Coronary artery (tissue), 2 donors: ENCODE data around the gene UROC1.

ENCODE experiments used
- DNase-seq: peaks from one replicate; pipeline ENCODE4 v3.0.0-alpha.2; 2017; ENCODE audit warnings: low spot score
- H3K27ac ChIP-seq, 2 donors: fragments of 200-600 bp; sonication (generic); one replicate each; pipeline ENCODE4 v1.5.1; 2016 to 2019
- H3K4me3 ChIP-seq: fragments of 200-600 bp; sonication (generic); 2 replicates; pipeline ENCODE4 v1.5.1; 2016; ENCODE audit warnings: mild to moderate bottlenecking, moderate library complexity
- CTCF ChIP-seq: fragments of 200-600 bp; sonication (generic); IDR thresholded peaks from one replicate; pipeline ENCODE4 v1.5.1; 2019; ENCODE audit warnings: antibody characterized with exemption

The UROC1 gene

DNA sequence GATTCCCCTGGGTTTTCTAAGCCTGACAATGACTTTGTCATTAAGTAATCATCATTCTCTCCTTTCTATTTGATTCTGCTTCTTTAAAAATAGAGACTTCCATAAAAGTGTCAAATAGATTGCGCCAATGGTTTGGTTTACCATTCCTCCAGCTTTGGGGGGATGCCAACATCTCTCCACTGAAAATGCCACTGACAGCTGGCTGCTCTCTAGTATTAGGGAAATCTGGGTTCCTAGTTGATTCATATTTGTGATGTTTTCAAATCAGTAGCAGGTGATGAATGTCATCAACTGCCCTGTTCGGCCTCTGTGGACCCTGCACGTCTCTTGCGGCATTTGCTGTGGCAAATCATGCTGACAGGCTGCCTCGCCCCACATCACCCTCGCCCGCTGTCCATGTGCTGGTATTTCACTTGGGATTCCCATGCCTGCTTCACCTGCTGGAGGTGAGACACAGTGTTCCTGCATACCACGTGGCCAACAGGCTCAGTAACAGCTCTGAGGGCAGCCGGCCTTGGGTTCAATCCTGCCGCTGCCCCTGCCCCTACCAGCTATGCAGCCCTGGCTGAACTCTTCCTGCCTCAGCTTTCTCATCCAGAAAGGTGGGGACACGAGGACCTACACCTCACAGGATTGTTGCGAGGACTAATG is 70.0 kb downstream of the UROC1 start:
- H3K27ac ChIP-seq = no peak overlapping the region
- no peak for DNase-seq
- TF ChIP-seq CTCF = no peak
- no peak overlapping the region for H3K4me3 ChIP-seq

DNA sequence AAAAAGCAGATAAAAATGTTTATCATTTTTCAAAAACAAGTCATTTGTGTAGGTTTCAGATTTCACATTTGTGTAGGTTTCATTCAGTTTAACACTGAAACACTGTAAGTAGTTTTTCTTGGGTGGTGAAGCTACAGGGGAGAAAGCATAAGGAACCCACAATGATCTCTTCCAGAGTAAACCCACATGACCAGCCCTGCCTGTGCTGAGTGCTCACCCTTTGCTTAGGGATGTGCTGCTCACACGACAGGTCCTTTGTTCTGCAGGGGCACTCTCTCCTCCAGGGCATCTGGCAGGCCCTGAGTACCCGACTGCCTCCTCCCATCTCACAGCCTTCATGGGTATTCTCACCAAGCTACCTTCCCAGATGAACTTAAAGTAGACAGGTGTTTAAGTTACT is 70.8 kb downstream of the UROC1 start:
- TF ChIP-seq CTCF = no peak
- H3K4me3 ChIP-seq = no peak overlapping the region
- no peak overlapping the region for H3K27ac ChIP-seq
- DNase-seq = no peak

GRCh38 chr3:126446301-126446700 is 71.3 kb downstream of the UROC1 start:
- Histone ChIP-seq H3K4me3 (no peak overlapping the region), H3K27ac (no peak overlapping the region)
- no peak for TF ChIP-seq CTCF
- no peak for DNase-seq

DNA sequence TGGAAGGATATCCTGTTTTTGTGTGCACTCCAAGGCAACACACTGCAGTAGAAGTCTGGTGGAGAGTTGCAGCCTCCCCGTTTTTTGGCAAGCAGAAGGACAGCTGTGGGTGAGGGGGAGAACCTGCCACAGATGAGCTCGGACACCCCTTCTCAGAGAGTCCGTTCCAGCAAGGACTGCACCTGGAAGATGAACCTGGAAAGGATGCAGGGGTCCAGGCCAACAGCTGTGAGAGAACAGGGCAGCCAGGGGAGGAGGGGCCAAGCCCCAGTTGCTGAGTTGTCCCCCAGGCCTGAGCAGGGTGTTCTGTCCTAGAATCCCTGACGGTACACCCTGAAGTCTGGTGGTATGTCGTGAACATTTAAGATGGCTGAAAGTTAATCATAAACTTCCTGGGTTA is 72.1 kb downstream of the UROC1 start:
- TF ChIP-seq CTCF = no peak
- DNase-seq = no peak
- Histone ChIP-seq H3K27ac (no peak overlapping the region), H3K4me3 (no peak overlapping the region)

GRCh38 chr3:126442856-126443242 is 74.7 kb downstream of the UROC1 start:
- H3K27ac ChIP-seq = no peak overlapping the region
- TF ChIP-seq CTCF = no peak
- H3K4me3 ChIP-seq = no peak overlapping the region
- DNase-seq = no peak

- no peak for DNase-seq
Measured at GRCh38 chr3:126442094-126442855, 75.3 kb downstream of the UROC1 start.

More at GRCh38 chr3:126442094-126442855, 75.3 kb downstream of the UROC1 start:
- no peak for TF ChIP-seq CTCF
- Histone ChIP-seq H3K4me3 (no peak overlapping the region), H3K27ac (no peak overlapping the region)
